Caco-2 (cell line): ENCODE results near the gene TRDMT1. TPM values are rescaled to one million over a fixed set of nuclear protein-coding genes. Genes with fewer than 3 reads are reported as not detected.

Source experiments
- BruUV-seq: library from RNA; stranded (reverse); fragments of 400-500 nt; replicated peaks from 2 replicates; lab custom pipeline; 2021; lab: Mats Ljungman, UMichigan
- CTCF ChIA-PET: fragments of 300-600 bp; sonication (Branson Sonifier 250); formaldehyde crosslinking; loops from one replicate; lab custom pipeline; 2022; ENCODE audit warnings: antibody characterized with exemption; lab: Charles Lee
- POLR2A ChIA-PET: fragments of 300-600 bp; sonication (Branson Sonifier 250); formaldehyde crosslinking; loops from one replicate; lab custom pipeline; 2022; ENCODE audit warnings: antibody characterized with exemption; lab: Charles Lee
- DNase-seq, 2 experiments: peaks; one replicate each; pipeline versions ENCODE4 v3.0.0 to v3.0.0-alpha.2; 2020 to 2022
- H3K27me3 ChIP-seq: replicated peaks from 2 replicates; pipeline ENCODE4 v1.6.0; 2011; ENCODE audit warnings: low read length; ENCODE audit not compliant: control insufficient read depth, insufficient read depth
- H3K36me3 ChIP-seq: 2 replicates; pipeline ENCODE4 v1.5.1; 2011; ENCODE audit warnings: low read length; ENCODE audit not compliant: control insufficient read depth, insufficient read depth
- H3K4me1 ChIP-seq: fragments of 250-450 bp; sonication (Bioruptor Pico); 2 replicates; pipeline ENCODE4 v1.5.1; 2020; ENCODE audit warnings: mild to moderate bottlenecking
- H3K4me3 ChIP-seq: 2 replicates; pipeline ENCODE4 v1.5.1; 2011; ENCODE audit warnings: low read depth, mild to moderate bottlenecking, control low read depth, low read length
- H3K9me3 ChIP-seq: fragments of 250-450 bp; sonication (Bioruptor Pico); 2 replicates; pipeline ENCODE4 v1.5.1; 2020; ENCODE audit warnings: mild to moderate bottlenecking, moderate library complexity
- H3K27ac Mint-ChIP-seq: one replicate; pipeline ENCODE4 v1.8.0; 2022; ENCODE audit warnings: mixed read lengths; ENCODE audit not compliant: unreplicated experiment
- H3K27me3 Mint-ChIP-seq: one replicate; pipeline ENCODE4 v1.8.0; 2022; ENCODE audit warnings: mixed read lengths; ENCODE audit not compliant: insufficient read depth, unreplicated experiment
- H3K36me3 Mint-ChIP-seq: one replicate; pipeline ENCODE4 v1.8.0; 2022; ENCODE audit warnings: mild to moderate bottlenecking, mixed read lengths; ENCODE audit not compliant: insufficient read depth, unreplicated experiment
- H3K4me1 Mint-ChIP-seq: one replicate; pipeline ENCODE4 v1.8.0; 2022; ENCODE audit warnings: low read depth, mixed read lengths; ENCODE audit not compliant: unreplicated experiment
- H3K4me3 Mint-ChIP-seq: one replicate; pipeline ENCODE4 v1.8.0; 2022; ENCODE audit warnings: mild to moderate bottlenecking, moderate library complexity, mixed read lengths; ENCODE audit not compliant: unreplicated experiment
- H3K9me3 Mint-ChIP-seq: one replicate; pipeline ENCODE4 v1.8.0; 2022; ENCODE audit warnings: mixed read lengths; ENCODE audit not compliant: unreplicated experiment
- intact Hi-C: fragments of 100-400 bp; cut with micrococcal nuclease; formaldehyde crosslinking; loops from one replicate; pipeline ENCODE4 v1.10.0; 2022; ENCODE audit not compliant: unreplicated experiment
- total RNA-seq: library from RNA; stranded (reverse); gene quantifications from 2 replicates; pipeline ENCODE4 v1.2.3, GENCODE V29; 2022
- TF ChIP-seq, protein P1 (sequence below), 2 experiments: fragments of 200-600 bp in 1 of 2; IDR thresholded peaks; 1 replicate in 1 of 2; 2 replicates in 1 of 2; pipeline versions ENCODE4 v1.5.1 to v1.8.0; 2011 to 2022; ENCODE audit warnings: antibody characterized with exemption in 1 of 2, control low read depth in 1 of 2, inconsistent platforms in 1 of 2, low read depth in 1 of 2, low read length in 1 of 2, mild to moderate bottlenecking in 1 of 2, moderate library complexity in 1 of 2; ENCODE audit not compliant: insufficient read depth in 1 of 2, severe bottlenecking in 1 of 2, unreplicated experiment in 1 of 2

TRDMT1 gene
- total RNA-seq, 1 experiment from 2014 or later: 8.6 TPM

DNA sequence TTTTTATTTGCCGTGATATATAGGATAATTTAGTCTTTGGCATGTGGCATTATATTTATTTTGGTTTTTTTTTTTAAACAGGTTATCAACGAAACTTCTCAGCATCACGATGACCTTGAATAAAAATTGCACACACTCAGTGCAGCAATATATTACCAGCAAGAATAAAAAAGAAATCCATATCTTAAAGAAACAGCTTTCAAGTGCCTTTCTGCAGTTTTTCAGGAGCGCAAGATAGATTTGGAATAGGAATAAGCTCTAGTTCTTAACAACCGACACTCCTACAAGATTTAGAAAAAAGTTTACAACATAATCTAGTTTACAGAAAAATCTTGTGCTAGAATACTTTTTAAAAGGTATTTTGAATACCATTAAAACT lies 35.7 kb upstream of the TRDMT1 start:
- Mint-ChIP-seq H3K4me3 (no peak overlapping the region), H3K36me3 (peaks cover 15% of the 10 kb centered on the region), H3K4me1 (no peaks in the 10 kb centered on the region), H3K27me3 (peaks cover 3% of the 10 kb centered on the region), H3K9me3 (no peaks in the 10 kb centered on the region), H3K27ac (no peak overlapping the region)
- H3K4me1 ChIP-seq: no peaks in the 10 kb centered on the region
- H3K27me3 ChIP-seq: no peaks in the 10 kb centered on the region
- H3K4me3 ChIP-seq: no peak overlapping the region
- no peaks in the 10 kb centered on the region for H3K9me3 ChIP-seq
- no peak for DNase-seq
- BruUV-seq: no TSS peak
- CTCF ChIA-PET: no interaction called here
- POLR2A ChIA-PET: no interaction called here
- intact Hi-C loops: no loop called here
- no peaks in the 10 kb centered on the region for H3K36me3 ChIP-seq
- TF ChIP-seq, protein P1, sequence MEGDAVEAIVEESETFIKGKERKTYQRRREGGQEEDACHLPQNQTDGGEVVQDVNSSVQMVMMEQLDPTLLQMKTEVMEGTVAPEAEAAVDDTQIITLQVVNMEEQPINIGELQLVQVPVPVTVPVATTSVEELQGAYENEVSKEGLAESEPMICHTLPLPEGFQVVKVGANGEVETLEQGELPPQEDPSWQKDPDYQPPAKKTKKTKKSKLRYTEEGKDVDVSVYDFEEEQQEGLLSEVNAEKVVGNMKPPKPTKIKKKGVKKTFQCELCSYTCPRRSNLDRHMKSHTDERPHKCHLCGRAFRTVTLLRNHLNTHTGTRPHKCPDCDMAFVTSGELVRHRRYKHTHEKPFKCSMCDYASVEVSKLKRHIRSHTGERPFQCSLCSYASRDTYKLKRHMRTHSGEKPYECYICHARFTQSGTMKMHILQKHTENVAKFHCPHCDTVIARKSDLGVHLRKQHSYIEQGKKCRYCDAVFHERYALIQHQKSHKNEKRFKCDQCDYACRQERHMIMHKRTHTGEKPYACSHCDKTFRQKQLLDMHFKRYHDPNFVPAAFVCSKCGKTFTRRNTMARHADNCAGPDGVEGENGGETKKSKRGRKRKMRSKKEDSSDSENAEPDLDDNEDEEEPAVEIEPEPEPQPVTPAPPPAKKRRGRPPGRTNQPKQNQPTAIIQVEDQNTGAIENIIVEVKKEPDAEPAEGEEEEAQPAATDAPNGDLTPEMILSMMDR (IDR thresholded peaks at IDR 0.05; ENCODE audit: insufficient read depth in 1 of 2, low read depth in 1 of 2, low read length in 1 of 2, severe bottlenecking in 1 of 2, unreplicated experiment in 1 of 2): no peak

DNA sequence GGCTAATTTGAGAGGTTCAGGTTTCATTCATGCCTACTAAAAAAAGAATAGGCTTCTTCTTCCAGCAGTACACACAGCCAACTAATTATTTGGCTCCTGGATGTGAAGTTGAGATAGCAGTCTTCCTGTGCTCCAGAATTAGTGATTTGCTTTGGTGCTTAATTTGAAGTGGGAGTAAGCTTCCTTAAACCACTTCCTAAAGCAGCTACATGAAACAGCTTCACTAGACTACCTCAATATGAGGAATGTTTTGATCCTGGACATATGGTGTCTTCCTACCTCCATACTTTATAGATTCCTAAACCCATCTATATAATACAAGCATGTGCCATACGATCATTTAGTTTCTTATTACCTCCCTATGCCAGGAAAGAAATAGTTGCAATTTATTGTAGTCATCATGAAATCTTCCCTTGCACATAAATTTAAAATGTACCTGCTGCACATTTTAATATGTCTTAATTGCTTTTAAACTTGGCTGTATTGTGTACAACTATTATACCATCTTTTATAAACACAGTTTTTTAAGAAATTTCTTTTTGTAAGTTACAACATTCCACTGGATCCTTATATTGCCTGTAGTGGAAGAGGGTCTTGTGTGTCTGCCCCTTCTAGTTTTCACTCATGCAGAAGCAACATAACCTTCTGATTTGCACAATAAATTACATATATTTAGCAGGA lies 35.1 kb upstream of the TRDMT1 start:
- Histone ChIP-seq H3K4me1 (no peaks in the 10 kb centered on the region), H3K4me3 (no peak overlapping the region), H3K36me3 (no peaks in the 10 kb centered on the region), H3K9me3 (no peaks in the 10 kb centered on the region), H3K27me3 (no peaks in the 10 kb centered on the region)
- BruUV-seq: no TSS peak
- CTCF ChIA-PET: no interaction called here
- DNase-seq: no peak
- Mint-ChIP-seq H3K4me1 (no peaks in the 10 kb centered on the region), H3K4me3 (no peak overlapping the region), H3K27ac (no peak overlapping the region), H3K27me3 (peaks cover 3% of the 10 kb centered on the region), H3K9me3 (no peaks in the 10 kb centered on the region), H3K36me3 (peaks cover 15% of the 10 kb centered on the region)
- TF ChIP-seq, protein P1 (IDR thresholded peaks at IDR 0.05; ENCODE audit: insufficient read depth in 1 of 2, low read depth in 1 of 2, low read length in 1 of 2, severe bottlenecking in 1 of 2, unreplicated experiment in 1 of 2): no peak
- POLR2A ChIA-PET: no interaction called here
- intact Hi-C loops: no loop called here

DNA sequence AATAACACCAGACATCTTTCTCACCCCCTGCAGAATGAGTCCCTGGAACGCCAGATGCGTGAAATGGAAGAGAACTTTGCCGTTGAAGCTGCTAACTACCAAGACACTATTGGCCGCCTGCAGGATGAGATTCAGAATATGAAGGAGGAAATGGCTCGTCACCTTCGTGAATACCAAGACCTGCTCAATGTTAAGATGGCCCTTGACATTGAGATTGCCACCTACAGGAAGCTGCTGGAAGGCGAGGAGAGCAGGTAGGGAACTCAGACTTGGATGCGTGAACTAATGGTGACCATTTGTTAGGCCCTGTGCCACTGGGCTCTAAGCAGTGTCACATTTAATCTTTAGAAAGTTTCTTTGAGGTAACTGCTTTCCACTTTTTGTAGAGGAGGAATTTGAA lies 33.7 kb upstream of the TRDMT1 start:
- Mint-ChIP-seq H3K27me3 (peaks cover 3% of the 10 kb centered on the region), H3K9me3 (no peaks in the 10 kb centered on the region), H3K36me3 (peaks cover 20% of the 10 kb centered on the region), H3K4me1 (no peaks in the 10 kb centered on the region), H3K4me3 (no peak overlapping the region), H3K27ac (no peak overlapping the region)
- ChIA-PET CTCF (no interaction called here), POLR2A (no interaction called here)
- Histone ChIP-seq H3K27me3 (no peaks in the 10 kb centered on the region), H3K4me1 (0 out of 2 replicates have a peak, but pooled peaks cover under 1% of the 10 kb centered on the region), H3K9me3 (no peaks in the 10 kb centered on the region), H3K36me3 (no peaks in the 10 kb centered on the region), H3K4me3 (no peak overlapping the region)
- intact Hi-C loops: no loop called here
- DNase-seq: no peak
- BruUV-seq: no TSS peak
- TF ChIP-seq, protein P1 (IDR thresholded peaks at IDR 0.05; ENCODE audit: insufficient read depth in 1 of 2, low read depth in 1 of 2, low read length in 1 of 2, severe bottlenecking in 1 of 2, unreplicated experiment in 1 of 2): no peak
